Right cardiac atrium (tissue), 5 donors: ENCODE data around the gene NPAS3. TPM values are rescaled to one million over a fixed set of nuclear protein-coding genes. Genes with fewer than 3 reads are reported as not detected.

Experiments
- ATAC-seq, 2 donors: fragments of 200-7000 bp; cut with Tn5 transposase; one replicate each; pipeline versions ENCODE4 v1.8.0 to v1.9.1; 2020; ENCODE audit warnings: moderate library complexity in 2 of 2, mild to moderate bottlenecking in 1 of 2
- DNase-seq, 3 donors: peaks; one replicate each; pipeline ENCODE4 v3.0.0-alpha.2; 2020
- H3K27ac ChIP-seq: one replicate; pipeline ENCODE4 v1.5.1; 2013; ENCODE audit warnings: mild to moderate bottlenecking, low read length, control low read depth, moderate library complexity
- H3K27me3 ChIP-seq: one replicate; pipeline ENCODE4 v1.6.1; 2013; ENCODE audit not compliant: control insufficient read depth, insufficient read depth
- H3K4me1 ChIP-seq: one replicate; pipeline ENCODE4 v1.6.1; 2013; ENCODE audit warnings: low read length; ENCODE audit not compliant: control insufficient read depth, insufficient read depth
- H3K4me3 ChIP-seq: one replicate; pipeline ENCODE4 v1.5.1; 2013; ENCODE audit warnings: low read length, control low read depth
- H3K9me3 ChIP-seq: one replicate; pipeline ENCODE4 v1.6.1; 2013; ENCODE audit warnings: low read length; ENCODE audit not compliant: control insufficient read depth
- WGBS: extraction: QIAGEN DNeasy Blood & Tissue Kit; methylation state at CpG from one replicate; pipeline ENCODE4 v1.1.7; 2013; 5-methylcytosine and 5-hydroxymethylcytosine counted together
- intact Hi-C, 4 donors: fragments of 100-400 bp; cut with DNase I; formaldehyde crosslinking; loops; one replicate each; pipeline versions ENCODE4 v1.11.0 to v1.14.0; 2022 to 2023
- polyA plus RNA-seq: library from polyadenylated mRNA; stranded (reverse); fragments of 200-250 nt; gene quantifications from one replicate; pipeline ENCODE4 v1.2.3, GENCODE V29; 2013
- total RNA-seq, 4 donors: library from RNA; stranded (reverse); fragmentation: NEBNext Ultra II Directional; extraction: Animal tissue kit (Norgen Biotek cat#: 25700); gene quantifications; one replicate each; pipeline ENCODE4 v1.2.1, GENCODE V29; 2021
- donor health status: healthy with polysubstance abuse.
- donor health status: DM: no; HTN: yes; CAD: no.
- donor health status: DM: no; HTN: no; CAD: no.
- donor health status: DM: no; HTN: yes; CAD: no; lungs with severe emphysema.
- donor health status: DM: yes; HTN: yes; CAD: no.

Gene NPAS3
- total and polyA plus RNA-seq, 5 donors = 0.48 to 5.7 (median 4.0) TPM

- ATAC-seq (no peak), DNase-seq (no peak)
- intact Hi-C loops = no loop called here
- no peaks in the 10 kb centered on the region for H3K27me3 ChIP-seq
- 77% methylated on average over 4 of the region's 4 CpGs for WGBS
- no peak overlapping the region for H3K4me3 ChIP-seq
- no peaks in the 10 kb centered on the region for H3K9me3 ChIP-seq
- no peaks in the 10 kb centered on the region for H3K4me1 ChIP-seq
- no peak overlapping the region for H3K27ac ChIP-seq
These were observed 770.6 kb downstream of the NPAS3 start for GRCh38 chr14:33709283-33709682.

GRCh38 chr14:33709711-33710110 lies 771.0 kb downstream of the NPAS3 start:
- H3K27ac ChIP-seq = no peak overlapping the region
- H3K4me1 ChIP-seq = no peaks in the 10 kb centered on the region
- H3K27me3 ChIP-seq = no peaks in the 10 kb centered on the region
- H3K9me3 ChIP-seq = no peaks in the 10 kb centered on the region
- ATAC-seq (no peak), DNase-seq (no peak)
- intact Hi-C loops = no loop called here
- 85% methylated on average over 3 of the region's 3 CpGs for WGBS
- no peak overlapping the region for H3K4me3 ChIP-seq

- no peak for ATAC-seq
- intact Hi-C loops = no loop called here
These were observed 771.6 kb downstream of the NPAS3 start for GRCh38 chr14:33710273-33710672.

GRCh38 chr14:33711194-33711593 lies 772.5 kb downstream of the NPAS3 start:
- H3K9me3 ChIP-seq = no peaks in the 10 kb centered on the region
- no peaks in the 10 kb centered on the region for H3K27me3 ChIP-seq
- 70% methylated on average over 11 of the region's 11 CpGs for WGBS
- no peak overlapping the region for H3K27ac ChIP-seq
- no peak overlapping the region for H3K4me3 ChIP-seq
- ATAC-seq (no peak), DNase-seq (no peak)
- intact Hi-C loops = no loop called here
- H3K4me1 ChIP-seq = no peaks in the 10 kb centered on the region

More at GRCh38 chr14:33710273-33710672, 771.6 kb downstream of the NPAS3 start:
- no peak overlapping the region for H3K27ac ChIP-seq
- WGBS = 56% methylated on average over 7 of the region's 7 CpGs
- H3K27me3 ChIP-seq = no peaks in the 10 kb centered on the region
- no peaks in the 10 kb centered on the region for H3K9me3 ChIP-seq
- no peak overlapping the region for H3K4me3 ChIP-seq
- peak in 1 of 3 donors; percentile 32 for DNase-seq
- H3K4me1 ChIP-seq = no peaks in the 10 kb centered on the region

- no peak for DNase-seq
- 65% methylated on average over 5 of the region's 5 CpGs for WGBS
- H3K4me1 ChIP-seq = no peaks in the 10 kb centered on the region
- H3K27me3 ChIP-seq = no peaks in the 10 kb centered on the region
- no peaks in the 10 kb centered on the region for H3K9me3 ChIP-seq
- H3K4me3 ChIP-seq = no peak overlapping the region
- ATAC-seq = no peak
- H3K27ac ChIP-seq = no peak overlapping the region
- intact Hi-C loops = no loop called here
These were observed 773.1 kb downstream of the NPAS3 start for GRCh38 chr14:33711811-33712216.

GRCh38 chr14:33714527-33715226 lies 776.0 kb downstream of the NPAS3 start:
- no peak for ATAC-seq
- no peak overlapping the region for H3K4me3 ChIP-seq
- H3K27ac ChIP-seq = no peak overlapping the region
- intact Hi-C loops = no loop called here
- DNase-seq = no peak
- no peaks in the 10 kb centered on the region for H3K4me1 ChIP-seq
- no peaks in the 10 kb centered on the region for H3K27me3 ChIP-seq
- no peaks in the 10 kb centered on the region for H3K9me3 ChIP-seq
- 97% methylated on average over 1 of the region's 1 CpG for WGBS

- no peaks in the 10 kb centered on the region for H3K9me3 ChIP-seq
- WGBS = 96% methylated on average over 1 of the region's 1 CpG
- no peaks in the 10 kb centered on the region for H3K27me3 ChIP-seq
- no peak for DNase-seq
- no peak overlapping the region for H3K27ac ChIP-seq
- no peak overlapping the region for H3K4me3 ChIP-seq
- intact Hi-C loops = no loop called here
- no peak for ATAC-seq
- no peaks in the 10 kb centered on the region for H3K4me1 ChIP-seq
These were observed 776.5 kb downstream of the NPAS3 start for GRCh38 chr14:33715227-33715528.

GRCh38 chr14:33716921-33717320 lies 778.2 kb downstream of the NPAS3 start:
- WGBS = 38% methylated on average over 2 of the region's 2 CpGs
- no peak for ATAC-seq

GRCh38 chr14:33717866-33718265 lies 779.2 kb downstream of the NPAS3 start:
- ATAC-seq (no peak), DNase-seq (no peak)
- intact Hi-C loops = no loop called here
- no peaks in the 10 kb centered on the region for H3K27me3 ChIP-seq
- WGBS = 95% methylated on average over 4 of the region's 4 CpGs
- H3K27ac ChIP-seq = no peak overlapping the region
- no peaks in the 10 kb centered on the region for H3K4me1 ChIP-seq
- no peaks in the 10 kb centered on the region for H3K9me3 ChIP-seq
- H3K4me3 ChIP-seq = no peak overlapping the region

More at GRCh38 chr14:33716921-33717320, 778.2 kb downstream of the NPAS3 start:
- H3K9me3 ChIP-seq = no peaks in the 10 kb centered on the region
- intact Hi-C loops = no loop called here
- no peak for DNase-seq
- no peak overlapping the region for H3K4me3 ChIP-seq
- no peaks in the 10 kb centered on the region for H3K4me1 ChIP-seq
- no peak overlapping the region for H3K27ac ChIP-seq
- no peaks in the 10 kb centered on the region for H3K27me3 ChIP-seq

GRCh38 chr14:33720284-33720787 lies 781.7 kb downstream of the NPAS3 start:
- Histone ChIP-seq H3K4me1 (no peaks in the 10 kb centered on the region), H3K27ac (no peak overlapping the region), H3K9me3 (no peaks in the 10 kb centered on the region), H3K27me3 (no peaks in the 10 kb centered on the region), H3K4me3 (no peak overlapping the region)
- intact Hi-C loops = no loop called here
- no peak for ATAC-seq
- WGBS = 87% methylated on average over 4 of the region's 4 CpGs
- no peak for DNase-seq

GRCh38 chr14:33726685-33727084 lies 788.0 kb downstream of the NPAS3 start:
- H3K27me3 ChIP-seq = no peaks in the 10 kb centered on the region
- no peak overlapping the region for H3K27ac ChIP-seq
- H3K4me3 ChIP-seq = no peak overlapping the region
- H3K9me3 ChIP-seq = no peaks in the 10 kb centered on the region
- ATAC-seq (no peak), DNase-seq (no peak)
- H3K4me1 ChIP-seq = no peaks in the 10 kb centered on the region
- intact Hi-C loops = no loop called here
- 82% methylated on average over 5 of the region's 5 CpGs for WGBS

- DNase-seq (no peak), ATAC-seq (no peak)
- no peak overlapping the region for H3K27ac ChIP-seq
- no peaks in the 10 kb centered on the region for H3K27me3 ChIP-seq
- no peaks in the 10 kb centered on the region for H3K9me3 ChIP-seq
- no peak overlapping the region for H3K4me3 ChIP-seq
- WGBS = 74% methylated on average over 6 of the region's 6 CpGs
- no peaks in the 10 kb centered on the region for H3K4me1 ChIP-seq
- intact Hi-C loops = no loop called here
These were observed 788.9 kb downstream of the NPAS3 start for GRCh38 chr14:33727606-33728005.
